DOHH2 (cell line): ENCODE measurements around the gene MED13L.

Experiments used
- EZH2phosphoT487 ChIP-seq: fragments of 200-600 bp; sonication (generic); IDR thresholded peaks from 2 replicates; pipeline ENCODE4 v1.6.1; 2017; ENCODE audit warnings: borderline replicate concordance, mild to moderate bottlenecking, antibody characterized with exemption, low read length, moderate library complexity, mixed read lengths
- TF ChIP-seq, protein P1 (sequence below): fragments of 200-600 bp; sonication (generic); IDR thresholded peaks from one replicate; pipeline ENCODE4 v1.5.1; 2014; ENCODE audit warnings: antibody characterized with exemption, mild to moderate bottlenecking, low read depth, low read length; ENCODE audit not compliant: poor library complexity, severe bottlenecking

DNA sequence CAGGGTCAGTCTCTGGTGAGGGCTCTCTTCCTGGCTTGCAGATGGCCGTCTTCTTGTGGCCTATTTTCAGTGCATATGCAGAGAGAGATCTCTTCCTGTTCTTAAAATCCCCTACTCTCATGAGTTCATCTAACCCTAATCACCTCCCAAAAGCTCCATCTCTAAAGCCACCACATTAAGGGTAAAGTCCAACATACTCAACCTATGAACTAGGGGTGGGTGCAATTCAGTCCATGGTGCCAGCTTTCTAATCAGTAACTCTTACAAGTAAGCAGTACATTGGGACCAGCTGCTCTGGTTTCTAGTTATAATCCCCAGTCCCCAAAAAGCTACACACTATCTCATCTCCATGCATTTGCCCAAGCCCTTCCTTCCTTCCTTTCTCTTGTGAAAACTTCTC is 365.1 kb downstream of the MED13L start:
- TF ChIP-seq, protein P1, sequence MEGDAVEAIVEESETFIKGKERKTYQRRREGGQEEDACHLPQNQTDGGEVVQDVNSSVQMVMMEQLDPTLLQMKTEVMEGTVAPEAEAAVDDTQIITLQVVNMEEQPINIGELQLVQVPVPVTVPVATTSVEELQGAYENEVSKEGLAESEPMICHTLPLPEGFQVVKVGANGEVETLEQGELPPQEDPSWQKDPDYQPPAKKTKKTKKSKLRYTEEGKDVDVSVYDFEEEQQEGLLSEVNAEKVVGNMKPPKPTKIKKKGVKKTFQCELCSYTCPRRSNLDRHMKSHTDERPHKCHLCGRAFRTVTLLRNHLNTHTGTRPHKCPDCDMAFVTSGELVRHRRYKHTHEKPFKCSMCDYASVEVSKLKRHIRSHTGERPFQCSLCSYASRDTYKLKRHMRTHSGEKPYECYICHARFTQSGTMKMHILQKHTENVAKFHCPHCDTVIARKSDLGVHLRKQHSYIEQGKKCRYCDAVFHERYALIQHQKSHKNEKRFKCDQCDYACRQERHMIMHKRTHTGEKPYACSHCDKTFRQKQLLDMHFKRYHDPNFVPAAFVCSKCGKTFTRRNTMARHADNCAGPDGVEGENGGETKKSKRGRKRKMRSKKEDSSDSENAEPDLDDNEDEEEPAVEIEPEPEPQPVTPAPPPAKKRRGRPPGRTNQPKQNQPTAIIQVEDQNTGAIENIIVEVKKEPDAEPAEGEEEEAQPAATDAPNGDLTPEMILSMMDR, result no peak
- TF ChIP-seq EZH2phosphoT487, result no peak
